Upper lobe of left lung (tissue), 6 donors: ENCODE results near the gene GYPA. TPM values are rescaled to one million over a fixed set of nuclear protein-coding genes. Genes with fewer than 3 reads are reported as not detected.
"Not testable (repeated sequence)": the region's sequence is repeated elsewhere in the genome, so short reads cannot be mapped to it uniquely, and the experiment has no call there.

Experiments
- ATAC-seq, 2 donors: fragments of 200-7000 bp; cut with Tn5 transposase; one replicate each; pipeline ENCODE4 v1.9.1; 2022; ENCODE audit warnings: mild to moderate bottlenecking in 2 of 2, moderate library complexity in 2 of 2; ENCODE audit not compliant: low FRiP score in 2 of 2
- DNase-seq, 2 donors: peaks; one replicate each; pipeline ENCODE4 v3.0.0-alpha.2; 2019 to 2020
- H3K27ac ChIP-seq, 4 donors: fragments of 200-600 bp; sonication (generic); one replicate each; pipeline ENCODE4 v1.5.1; 2016 to 2019
- H3K27me3 ChIP-seq, 4 donors: fragments of 200-600 bp; sonication (generic); one replicate each; pipeline ENCODE4 v1.5.1; 2017 to 2019
- H3K36me3 ChIP-seq, 4 donors: fragments of 200-600 bp; sonication (generic); one replicate each; pipeline ENCODE4 v1.5.1; 2016 to 2019
- H3K4me1 ChIP-seq, 4 donors: fragments of 200-600 bp; sonication (generic); one replicate each; pipeline ENCODE4 v1.5.1; 2018 to 2019
- H3K4me3 ChIP-seq, 4 donors: fragments of 200-600 bp; sonication (generic); one replicate each; pipeline ENCODE4 v1.5.1; 2017 to 2019; ENCODE audit warnings: mild to moderate bottlenecking in 2 of 4, moderate library complexity in 1 of 4
- H3K9me3 ChIP-seq, 4 donors: fragments of 200-600 bp; sonication (generic); one replicate each; pipeline ENCODE4 v1.5.1; 2018 to 2019
- EP300 ChIP-seq, 4 donors: sonication (generic); formaldehyde crosslinking; IDR thresholded peaks; one replicate each; pipeline ENCODE4 v1.5.1; 2017; ENCODE audit warnings: antibody characterized with exemption in 4 of 4, control low read depth in 2 of 4
- POLR2A ChIP-seq, 4 donors: fragments of 450-650 bp; IDR thresholded peaks; one replicate each; pipeline ENCODE4 v1.5.1; 2016 to 2017; ENCODE audit warnings: antibody characterized with exemption in 4 of 4, mild to moderate bottlenecking in 2 of 4
- POLR2AphosphoS5 ChIP-seq, 2 donors: sonication (generic); formaldehyde crosslinking; IDR thresholded peaks; one replicate each; pipeline ENCODE4 v1.5.1; 2017; ENCODE audit warnings: antibody characterized with exemption in 2 of 2
- WGBS, 2 donors: methylation state at CpG; one replicate each; pipeline ENCODE4 v1.1.5; 2017 to 2018; 5-methylcytosine and 5-hydroxymethylcytosine counted together
- total RNA-seq, 6 donors: library from RNA; depleted of rRNA in 4 of 6; stranded (reverse); fragments of >200 nt in 4 of 6; gene quantifications; one replicate each; pipeline versions ENCODE4 v1.1.0 to v1.2.1, GENCODE V29; 2016 to 2021
- TF ChIP-seq, protein P1 (sequence below), 6 experiments: fragments of 450-650 bp in 4 of 6; fragments of 200-600 bp in 2 of 6; sonication (generic) in 2 of 6; IDR thresholded peaks; one replicate each; pipeline ENCODE4 v1.5.1; 2016 to 2019; ENCODE audit warnings: antibody characterized with exemption in 6 of 6
- donor health status: DM: no; HTN: no; CAD: no; lungs with moderate emphysema.
- donor health status: DM: no; HTN: yes; CAD: no; lungs with severe emphysema.

GYPA gene
- total RNA-seq = under 1 TPM in 2 of 6 donors, not detected in 4; 0.20 to 0.37 TPM

DNA sequence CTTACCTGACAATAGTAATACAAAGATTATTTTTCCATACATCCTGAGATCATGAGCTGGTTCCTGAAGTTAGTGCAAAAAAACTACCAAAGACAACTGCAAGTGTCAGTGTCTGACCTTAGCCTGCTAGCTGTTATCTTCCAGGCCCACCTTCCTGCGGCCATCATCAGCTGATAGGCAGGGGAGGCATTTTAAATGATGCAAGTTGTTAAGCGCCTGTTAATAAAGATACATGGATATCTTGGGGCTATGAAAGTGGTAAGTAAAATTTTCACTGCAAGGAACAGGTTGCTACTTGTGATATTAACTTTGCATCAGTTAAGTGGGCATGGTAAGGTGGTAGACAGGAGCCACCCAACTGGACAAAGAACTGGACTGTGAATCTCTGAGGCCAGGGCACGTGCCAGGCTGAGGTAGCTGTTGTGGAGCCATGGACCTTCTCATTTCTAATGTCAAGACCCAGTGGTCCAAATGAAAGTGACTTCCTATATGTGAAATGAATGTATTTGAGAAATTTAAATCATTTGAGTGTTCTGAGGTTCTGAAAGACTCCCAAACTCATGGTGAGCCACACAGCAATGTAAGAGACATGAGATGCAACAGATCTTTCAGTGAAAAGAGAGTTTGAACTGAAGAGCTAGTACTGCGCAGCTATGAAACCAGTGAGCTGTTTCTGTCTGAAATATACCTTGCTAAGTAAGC lies at the start of gene GYPA:
TSS of gene GYPA (minus strand) at position 125 of the 702 bp plus-strand sequence. CDS start at position 42, 83 bp downstream.
- H3K4me3 ChIP-seq, DNase-seq, H3K4me1 ChIP-seq, H3K27me3 ChIP-seq, H3K9me3 ChIP-seq, H3K27ac ChIP-seq, H3K36me3 ChIP-seq, ATAC-seq: not testable (repeated sequence)
- WGBS, 2 donors = 89 to 92% methylated on average over 4 of the region's 4 CpGs

DNA sequence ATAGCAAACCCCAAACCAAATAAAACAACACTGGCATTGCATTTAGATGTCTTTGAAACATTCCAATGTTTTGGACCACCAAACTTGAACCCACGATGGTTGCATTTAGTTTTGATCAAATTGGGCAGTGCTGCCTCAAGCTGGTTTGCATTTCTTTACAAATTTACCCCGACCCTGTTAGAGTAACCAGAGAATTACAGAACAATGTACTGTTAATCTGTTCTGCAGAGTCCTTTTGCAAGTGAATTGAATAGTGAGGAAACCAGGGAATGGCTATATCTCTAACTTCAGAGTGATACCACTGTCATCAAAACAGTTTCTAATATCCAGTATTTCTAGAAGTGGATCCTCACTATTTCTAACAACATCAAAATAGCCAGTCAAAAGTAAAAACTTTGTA lies 49.5 kb upstream of the GYPA start:
- WGBS, 2 donors = 33 to 45% methylated on average over 2 of the region's 2 CpGs
- H3K27me3 ChIP-seq = no peaks in the 10 kb centered on the region
- no peak overlapping the region for H3K27ac ChIP-seq
- H3K4me1 ChIP-seq = no peaks in the 10 kb centered on the region
- H3K36me3 ChIP-seq = no peaks in the 10 kb centered on the region
- H3K4me3 ChIP-seq = no peak overlapping the region
- H3K9me3 ChIP-seq = no peaks in the 10 kb centered on the region
- ATAC-seq = no peak
- no peak for TF ChIP-seq EP300 (IDR thresholded peaks at IDR 0.05)
- TF ChIP-seq POLR2AphosphoS5 (IDR thresholded peaks at IDR 0.05) = no peak
- TF ChIP-seq, protein P1, sequence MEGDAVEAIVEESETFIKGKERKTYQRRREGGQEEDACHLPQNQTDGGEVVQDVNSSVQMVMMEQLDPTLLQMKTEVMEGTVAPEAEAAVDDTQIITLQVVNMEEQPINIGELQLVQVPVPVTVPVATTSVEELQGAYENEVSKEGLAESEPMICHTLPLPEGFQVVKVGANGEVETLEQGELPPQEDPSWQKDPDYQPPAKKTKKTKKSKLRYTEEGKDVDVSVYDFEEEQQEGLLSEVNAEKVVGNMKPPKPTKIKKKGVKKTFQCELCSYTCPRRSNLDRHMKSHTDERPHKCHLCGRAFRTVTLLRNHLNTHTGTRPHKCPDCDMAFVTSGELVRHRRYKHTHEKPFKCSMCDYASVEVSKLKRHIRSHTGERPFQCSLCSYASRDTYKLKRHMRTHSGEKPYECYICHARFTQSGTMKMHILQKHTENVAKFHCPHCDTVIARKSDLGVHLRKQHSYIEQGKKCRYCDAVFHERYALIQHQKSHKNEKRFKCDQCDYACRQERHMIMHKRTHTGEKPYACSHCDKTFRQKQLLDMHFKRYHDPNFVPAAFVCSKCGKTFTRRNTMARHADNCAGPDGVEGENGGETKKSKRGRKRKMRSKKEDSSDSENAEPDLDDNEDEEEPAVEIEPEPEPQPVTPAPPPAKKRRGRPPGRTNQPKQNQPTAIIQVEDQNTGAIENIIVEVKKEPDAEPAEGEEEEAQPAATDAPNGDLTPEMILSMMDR (IDR thresholded peaks at IDR 0.05) = no peak
- no peak for TF ChIP-seq POLR2A (IDR thresholded peaks at IDR 0.05)
- no peak for DNase-seq

DNA sequence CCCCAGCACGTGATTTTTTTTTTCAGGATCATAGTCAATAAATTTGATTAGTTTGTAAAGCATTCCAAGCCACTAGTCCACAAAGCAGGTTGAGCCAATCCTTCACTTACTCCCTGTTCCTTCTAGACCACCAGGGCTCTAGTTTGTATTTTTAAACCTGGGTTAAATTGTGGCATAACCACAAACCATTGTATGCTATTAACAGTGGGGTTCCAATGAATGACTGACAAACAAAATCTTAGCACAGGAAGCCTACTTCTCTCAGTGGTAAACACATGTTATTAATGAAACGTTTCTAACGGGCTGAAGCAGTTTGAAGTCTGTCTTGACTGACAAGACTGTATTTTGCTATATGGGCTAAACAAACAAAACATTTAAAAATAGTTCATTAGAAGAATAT lies 48.6 kb upstream of the GYPA start:
- Histone ChIP-seq H3K27me3 (no peaks in the 10 kb centered on the region), H3K36me3 (no peaks in the 10 kb centered on the region), H3K4me1 (no peaks in the 10 kb centered on the region), H3K27ac (no peak overlapping the region), H3K4me3 (no peak overlapping the region), H3K9me3 (no peaks in the 10 kb centered on the region)
- no peak for DNase-seq
- WGBS, 2 donors = 37 to 43% methylated on average over 3 of the region's 3 CpGs
- ATAC-seq = no peak
- no peak for TF ChIP-seq POLR2A (IDR thresholded peaks at IDR 0.05)
- no peak for TF ChIP-seq EP300 (IDR thresholded peaks at IDR 0.05)
- no peak for TF ChIP-seq POLR2AphosphoS5 (IDR thresholded peaks at IDR 0.05)
- TF ChIP-seq, protein P1 (IDR thresholded peaks at IDR 0.05) = no peak

DNA sequence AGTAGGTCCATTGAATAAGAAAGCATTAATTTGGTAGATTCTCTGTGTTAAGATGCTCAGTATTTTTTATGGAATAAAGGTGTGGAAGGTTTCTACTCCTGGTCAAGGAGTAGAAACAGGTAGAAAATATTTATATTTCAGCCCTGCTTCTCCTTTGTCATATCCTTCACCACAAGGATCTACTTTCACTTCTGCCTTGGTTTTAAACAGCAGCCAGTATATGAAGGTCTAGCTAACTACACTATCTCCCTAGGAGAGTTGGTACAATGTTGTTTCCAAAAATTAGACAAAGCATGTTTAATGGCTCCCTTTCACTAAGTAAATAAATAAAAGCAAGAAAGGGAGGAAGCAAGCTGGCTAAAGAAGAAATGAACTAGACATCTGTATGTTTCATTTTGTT lies 44.6 kb upstream of the GYPA start:
- Histone ChIP-seq H3K4me1 (no peaks in the 10 kb centered on the region), H3K4me3 (no peak overlapping the region), H3K27ac (no peak overlapping the region), H3K36me3 (no peaks in the 10 kb centered on the region), H3K9me3 (no peaks in the 10 kb centered on the region), H3K27me3 (no peaks in the 10 kb centered on the region)
- DNase-seq = no peak
- no peak for ATAC-seq
- TF ChIP-seq POLR2A (IDR thresholded peaks at IDR 0.05) (no peak), POLR2AphosphoS5 (IDR thresholded peaks at IDR 0.05) (no peak), EP300 (IDR thresholded peaks at IDR 0.05) (no peak)
- TF ChIP-seq, protein P1 (IDR thresholded peaks at IDR 0.05) = no peak

DNA sequence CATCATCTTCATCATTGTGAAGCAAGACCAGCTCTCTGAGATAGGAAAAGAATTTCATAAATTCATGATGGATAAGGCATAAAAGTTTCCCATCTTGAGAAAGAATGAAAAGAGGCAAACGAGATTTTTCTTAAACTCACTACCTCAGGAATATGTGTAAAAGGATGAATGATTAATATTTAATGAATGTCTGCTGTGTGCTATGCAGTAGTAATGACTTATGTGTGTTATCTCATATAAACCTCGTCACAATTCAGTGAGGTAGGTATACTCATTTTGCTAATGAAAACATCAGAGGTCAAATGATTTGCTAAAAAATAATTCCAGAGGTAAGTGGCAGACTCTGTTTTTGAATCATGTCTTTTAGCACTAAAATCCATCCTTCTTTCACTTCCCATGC lies 42.6 kb upstream of the GYPA start:
- Histone ChIP-seq H3K9me3 (no peaks in the 10 kb centered on the region), H3K27me3 (no peaks in the 10 kb centered on the region), H3K36me3 (no peaks in the 10 kb centered on the region), H3K4me1 (no peaks in the 10 kb centered on the region), H3K4me3 (no peak overlapping the region), H3K27ac (no peak overlapping the region)
- ATAC-seq (no peak), DNase-seq (no peak)
- 74 to 77% methylated on average over 2 of the region's 2 CpGs for WGBS, 2 donors
- TF ChIP-seq, protein P1 (IDR thresholded peaks at IDR 0.05) = no peak
- TF ChIP-seq POLR2AphosphoS5 (IDR thresholded peaks at IDR 0.05) (no peak), POLR2A (IDR thresholded peaks at IDR 0.05) (no peak), EP300 (IDR thresholded peaks at IDR 0.05) (no peak)
